Activated naive CD8-positive, alpha-beta T cell treated with anti-CD3 and anti-CD28 coated beads, Interleukin-2, amount 10 ng/mL, durations not matched to agents 7 days and 5 days (primary cell): ENCODE results near the gene PLEKHG7. TPM values are rescaled to one million over a fixed set of nuclear protein-coding genes. Genes with fewer than 3 reads are reported as not detected.

ENCODE experiments used
- ATAC-seq: fragments of 150-1000 bp; cut with Tn5 transposase; one replicate; pipeline ENCODE4 v1.10.0; 2021; ENCODE audit warnings: low read depth, moderate library complexity
- POLR2A ChIA-PET: fragments of 350-600 bp; sonication (Branson Sonifier 250); formaldehyde crosslinking; loops from one replicate; lab custom pipeline; 2021; ENCODE audit warnings: antibody characterized with exemption; lab: Charles Lee
- DNase-seq: peaks from one replicate; pipeline ENCODE4 v3.0.0; 2021
- H3K27ac Mint-ChIP-seq: one replicate; pipeline ENCODE4 v1.8.0; 2022; ENCODE audit warnings: mild to moderate bottlenecking, mixed read lengths
- H3K27me3 Mint-ChIP-seq: one replicate; pipeline ENCODE4 v1.8.0; 2022; ENCODE audit warnings: mild to moderate bottlenecking, moderate library complexity, mixed read lengths
- H3K36me3 Mint-ChIP-seq: one replicate; pipeline ENCODE4 v1.8.0; 2021; ENCODE audit warnings: mild to moderate bottlenecking, mixed read lengths
- H3K4me1 Mint-ChIP-seq: one replicate; pipeline ENCODE4 v1.8.0; 2021; ENCODE audit warnings: mixed read lengths
- H3K4me3 Mint-ChIP-seq: one replicate; pipeline ENCODE4 v1.8.0; 2022; ENCODE audit warnings: mild to moderate bottlenecking, moderate library complexity, mixed read lengths
- H3K9me3 Mint-ChIP-seq: one replicate; pipeline ENCODE4 v1.8.0; 2021; ENCODE audit warnings: mixed read lengths
- total RNA-seq, 2 experiments: library from RNA; stranded (reverse); gene quantifications; one replicate each; pipeline ENCODE4 v1.2.3, GENCODE V29; 2021

Gene PLEKHG7
- total RNA-seq, 2 experiments from 2014 or later = not detected

GRCh38 chr12:92690601-92691000 is 12.2 kb upstream of the PLEKHG7 start:
- DNase-seq (no peak), ATAC-seq (no peak)
- Mint-ChIP-seq H3K9me3 (peaks cover 8% of the 10 kb centered on the region), H3K36me3 (no peaks in the 10 kb centered on the region), H3K4me3 (no peak overlapping the region), H3K4me1 (no peaks in the 10 kb centered on the region), H3K27ac (no peak overlapping the region), H3K27me3 (no peaks in the 10 kb centered on the region)
- POLR2A ChIA-PET = no interaction called here

- Mint-ChIP-seq H3K4me3 (no peak overlapping the region), H3K27ac (no peak overlapping the region), H3K4me1 (no peaks in the 10 kb centered on the region), H3K27me3 (no peaks in the 10 kb centered on the region), H3K36me3 (peaks cover 4% of the 10 kb centered on the region), H3K9me3 (peaks cover 16% of the 10 kb centered on the region)
- DNase-seq (no peak), ATAC-seq (no peak)
- POLR2A ChIA-PET = no interaction called here
Measured at GRCh38 chr12:92695056-92695455, 7.7 kb upstream of the PLEKHG7 start.

- Mint-ChIP-seq H3K4me1 (no peaks in the 10 kb centered on the region), H3K27me3 (no peaks in the 10 kb centered on the region), H3K27ac (no peak overlapping the region), H3K9me3 (peaks cover 16% of the 10 kb centered on the region), H3K4me3 (no peak overlapping the region), H3K36me3 (peaks cover 4% of the 10 kb centered on the region)
- ATAC-seq = no peak
- no peak for DNase-seq
- POLR2A ChIA-PET = no interaction called here
Measured at GRCh38 chr12:92695577-92695976, 7.2 kb upstream of the PLEKHG7 start.

GRCh38 chr12:92696216-92696615 is 6.6 kb upstream of the PLEKHG7 start:
- POLR2A ChIA-PET = no interaction called here
- peaks cover 16% of the 10 kb centered on the region for H3K9me3 Mint-ChIP-seq
- no peak overlapping the region for H3K4me3 Mint-ChIP-seq
- no peaks in the 10 kb centered on the region for H3K27me3 Mint-ChIP-seq
- H3K27ac Mint-ChIP-seq = no peak overlapping the region
- ATAC-seq (no peak), DNase-seq (no peak)
- H3K4me1 Mint-ChIP-seq = no peaks in the 10 kb centered on the region
- peaks cover 4% of the 10 kb centered on the region for H3K36me3 Mint-ChIP-seq

GRCh38 chr12:92698474-92698873 is 4.3 kb upstream of the PLEKHG7 start:
- peaks cover 4% of the 10 kb centered on the region for H3K36me3 Mint-ChIP-seq
- no peaks in the 10 kb centered on the region for H3K27me3 Mint-ChIP-seq
- ATAC-seq (no peak), DNase-seq (no peak)
- H3K27ac Mint-ChIP-seq = no peak overlapping the region
- H3K4me3 Mint-ChIP-seq = no peak overlapping the region
- H3K9me3 Mint-ChIP-seq = peaks cover 15% of the 10 kb centered on the region
- H3K4me1 Mint-ChIP-seq = peaks cover 6% of the 10 kb centered on the region
- POLR2A ChIA-PET = no interaction called here

- ATAC-seq = no peak
- DNase-seq = no peak
- Mint-ChIP-seq H3K27me3 (no peaks in the 10 kb centered on the region), H3K9me3 (peaks cover 13% of the 10 kb centered on the region), H3K4me1 (peaks cover 6% of the 10 kb centered on the region), H3K36me3 (peaks cover 4% of the 10 kb centered on the region), H3K27ac (no peak overlapping the region), H3K4me3 (no peak overlapping the region)
- POLR2A ChIA-PET = no interaction called here
Measured at GRCh38 chr12:92701441-92701840, 1.3 kb upstream of the PLEKHG7 start.

GRCh38 chr12:92703786-92704185 is 997 bp downstream of the PLEKHG7 start:
- H3K4me1 Mint-ChIP-seq = peaks cover 11% of the 10 kb centered on the region
- no peak overlapping the region for H3K4me3 Mint-ChIP-seq
- no peaks in the 10 kb centered on the region for H3K36me3 Mint-ChIP-seq
- no peaks in the 10 kb centered on the region for H3K27me3 Mint-ChIP-seq
- peaks cover 2% of the 10 kb centered on the region for H3K9me3 Mint-ChIP-seq
- DNase-seq (no peak), ATAC-seq (no peak)
- POLR2A ChIA-PET = interaction anchor here (0.6 kb wide), 1 partner anchor 253 kb away, joined by 3 read pairs; no protein-coding TSS in a partner anchor
- H3K27ac Mint-ChIP-seq = no peak overlapping the region

- peaks cover 11% of the 10 kb centered on the region for H3K4me1 Mint-ChIP-seq
- H3K9me3 Mint-ChIP-seq = no peaks in the 10 kb centered on the region
- no peak for ATAC-seq
- H3K27ac Mint-ChIP-seq = no peak overlapping the region
- DNase-seq = no peak
- no peaks in the 10 kb centered on the region for H3K36me3 Mint-ChIP-seq
- POLR2A ChIA-PET = no interaction called here
- no peak overlapping the region for H3K4me3 Mint-ChIP-seq
- no peaks in the 10 kb centered on the region for H3K27me3 Mint-ChIP-seq
Measured at GRCh38 chr12:92706594-92706993, 3.8 kb downstream of the PLEKHG7 start.

GRCh38 chr12:92707926-92708325 is 5.1 kb downstream of the PLEKHG7 start:
- no peaks in the 10 kb centered on the region for H3K36me3 Mint-ChIP-seq
- H3K4me3 Mint-ChIP-seq = no peak overlapping the region
- no peaks in the 10 kb centered on the region for H3K9me3 Mint-ChIP-seq

GRCh38 chr12:92715625-92716024 is 12.8 kb downstream of the PLEKHG7 start:
- Mint-ChIP-seq H3K9me3 (no peaks in the 10 kb centered on the region), H3K36me3 (no peaks in the 10 kb centered on the region), H3K4me3 (no peak overlapping the region), H3K4me1 (no peaks in the 10 kb centered on the region), H3K27me3 (no peaks in the 10 kb centered on the region), H3K27ac (no peak overlapping the region)
- POLR2A ChIA-PET = no interaction called here
- ATAC-seq (no peak), DNase-seq (no peak)

More at GRCh38 chr12:92707926-92708325, 5.1 kb downstream of the PLEKHG7 start:
- no peak for DNase-seq
- Mint-ChIP-seq H3K27me3 (no peaks in the 10 kb centered on the region), H3K27ac (no peak overlapping the region), H3K4me1 (peaks cover 7% of the 10 kb centered on the region)
- ATAC-seq = no peak
- POLR2A ChIA-PET = no interaction called here

GRCh38 chr12:92717202-92717601 is 14.4 kb downstream of the PLEKHG7 start:
- POLR2A ChIA-PET = no interaction called here
- Mint-ChIP-seq H3K9me3 (no peaks in the 10 kb centered on the region), H3K27ac (no peak overlapping the region), H3K27me3 (peaks cover 1% of the 10 kb centered on the region), H3K4me1 (no peaks in the 10 kb centered on the region), H3K4me3 (no peak overlapping the region), H3K36me3 (no peaks in the 10 kb centered on the region)
- ATAC-seq (no peak), DNase-seq (no peak)

- POLR2A ChIA-PET = interaction anchor here (0.6 kb wide), 1 partner anchor 1331 kb away, joined by 3 read pairs; no protein-coding TSS in a partner anchor
- H3K36me3 Mint-ChIP-seq = no peaks in the 10 kb centered on the region
- ATAC-seq (no peak), DNase-seq (no peak)
- no peaks in the 10 kb centered on the region for H3K9me3 Mint-ChIP-seq
- no peak overlapping the region for H3K27ac Mint-ChIP-seq
- no peak overlapping the region for H3K4me3 Mint-ChIP-seq
- peaks cover 1% of the 10 kb centered on the region for H3K27me3 Mint-ChIP-seq
- no peaks in the 10 kb centered on the region for H3K4me1 Mint-ChIP-seq
Measured at GRCh38 chr12:92718483-92718990, 15.7 kb downstream of the PLEKHG7 start.

GRCh38 chr12:92719674-92720073 is 16.9 kb downstream of the PLEKHG7 start:
- ATAC-seq = no peak
- no peak overlapping the region for H3K4me3 Mint-ChIP-seq

GRCh38 chr12:92721130-92721529 is 18.3 kb downstream of the PLEKHG7 start:
- H3K4me1 Mint-ChIP-seq = no peaks in the 10 kb centered on the region
- H3K36me3 Mint-ChIP-seq = no peaks in the 10 kb centered on the region
- POLR2A ChIA-PET = no interaction called here
- DNase-seq (no peak), ATAC-seq (no peak)
- peaks cover 6% of the 10 kb centered on the region for H3K9me3 Mint-ChIP-seq
- peaks cover 3% of the 10 kb centered on the region for H3K27me3 Mint-ChIP-seq
- no peak overlapping the region for H3K27ac Mint-ChIP-seq
- H3K4me3 Mint-ChIP-seq = no peak overlapping the region

More at GRCh38 chr12:92719674-92720073, 16.9 kb downstream of the PLEKHG7 start:
- peaks cover 3% of the 10 kb centered on the region for H3K27me3 Mint-ChIP-seq
- no peaks in the 10 kb centered on the region for H3K36me3 Mint-ChIP-seq
- DNase-seq = no peak
- no peak overlapping the region for H3K27ac Mint-ChIP-seq
- POLR2A ChIA-PET = no interaction called here
- H3K4me1 Mint-ChIP-seq = no peaks in the 10 kb centered on the region
- no peaks in the 10 kb centered on the region for H3K9me3 Mint-ChIP-seq
